IMR-90 (cell line): ENCODE results near the gene NPDC1. TPM values are rescaled to one million over a fixed set of nuclear protein-coding genes. Genes with fewer than 3 reads are reported as not detected.

Source experiments
- ATAC-seq: fragments of 200-7000 bp; cut with Tn5 transposase; 2 replicates; pipeline ENCODE4 v1.9.1; 2020; ENCODE audit warnings: low read depth, mild to moderate bottlenecking, moderate library complexity
- BruUV-seq: library from RNA; stranded (reverse); fragments of 400-500 nt; replicated peaks from 2 replicates; lab custom pipeline; 2021; lab: Mats Ljungman, UMichigan
- CTCF ChIA-PET: fragments of 300-600 bp; formaldehyde crosslinking; extraction: SDS; loops from one replicate; lab custom pipeline; 2021; ENCODE audit warnings: antibody characterized with exemption; lab: Yijun Ruan, JAX
- POLR2A ChIA-PET: fragments of 300-600 bp; sonication (Branson Sonifier 250); formaldehyde crosslinking; loops from one replicate; lab custom pipeline; 2022; ENCODE audit warnings: antibody characterized with exemption; ENCODE audit not compliant: unreplicated experiment; lab: Charles Lee
- DNase-seq: peaks from one replicate; pipeline ENCODE4 v3.0.0; 2013
- H2AFZ ChIP-seq: replicated peaks from 2 replicates; pipeline ENCODE3; 2013; ENCODE audit warnings: low read length, mild to moderate bottlenecking; ENCODE audit not compliant: poor library complexity
- H2AK5ac ChIP-seq: 2 replicates; pipeline ENCODE4 v1.6.1; 2013; ENCODE audit warnings: low read depth, low read length, inconsistent platforms
- H2AK9ac ChIP-seq: replicated peaks from 2 replicates; pipeline ENCODE3; 2013; ENCODE audit warnings: mild to moderate bottlenecking, low read depth, low read length, moderate library complexity; ENCODE audit not compliant: poor library complexity
- H2BK120ac ChIP-seq: 2 replicates; pipeline ENCODE4 v1.6.1; 2013; ENCODE audit warnings: low read depth, low read length, inconsistent platforms
- H2BK15ac ChIP-seq: 3 replicates; pipeline ENCODE4 v1.6.1; 2013; ENCODE audit warnings: low read depth, low read length, inconsistent platforms
- H2BK20ac ChIP-seq: 2 replicates; pipeline ENCODE4 v1.6.1; 2013; ENCODE audit warnings: low read depth, mild to moderate bottlenecking, inconsistent platforms, low read length, moderate library complexity
- H2BK5ac ChIP-seq: 2 replicates; pipeline ENCODE4 v1.6.1; 2013; ENCODE audit warnings: mild to moderate bottlenecking, low read depth, low read length, inconsistent platforms; ENCODE audit not compliant: poor library complexity, severe bottlenecking
- H3K14ac ChIP-seq: replicated peaks from 2 replicates; pipeline ENCODE4 v1.6.1; 2013; ENCODE audit warnings: low read depth, low read length, inconsistent platforms
- H3K18ac ChIP-seq: 2 replicates; pipeline ENCODE4 v1.6.1; 2013; ENCODE audit warnings: low read depth, low read length, control low read depth
- H3K23ac ChIP-seq: 2 replicates; pipeline ENCODE4 v1.6.1; 2013; ENCODE audit warnings: low read depth, low read length, inconsistent platforms
- H3K27ac ChIP-seq: 2 replicates; pipeline ENCODE4 v1.5.1; 2013; ENCODE audit warnings: mild to moderate bottlenecking, control low read depth, low read length; ENCODE audit not compliant: insufficient read depth
- H3K27me3 ChIP-seq: 2 replicates; pipeline ENCODE4 v1.6.1; 2013; ENCODE audit warnings: low read length; ENCODE audit not compliant: control insufficient read depth, insufficient read depth
- H3K36me3 ChIP-seq: 2 replicates; pipeline ENCODE4 v1.6.1; 2013; ENCODE audit warnings: low read length, mixed read lengths; ENCODE audit not compliant: control insufficient read depth, insufficient read depth
- H3K4ac ChIP-seq: 2 replicates; pipeline ENCODE4 v1.6.1; 2013; ENCODE audit warnings: low read depth, low read length, inconsistent platforms
- H3K4me1 ChIP-seq: 2 replicates; pipeline ENCODE4 v1.6.1; 2013; ENCODE audit warnings: low read length, mixed read lengths; ENCODE audit not compliant: control insufficient read depth, insufficient read depth
- H3K4me2 ChIP-seq: 2 replicates; pipeline ENCODE4 v1.6.1; 2013; ENCODE audit warnings: low read depth, mild to moderate bottlenecking, control low read depth, low read length, moderate library complexity
- H3K4me3 ChIP-seq: 2 replicates; pipeline ENCODE4 v1.5.1; 2013; ENCODE audit warnings: low read depth, mild to moderate bottlenecking, control low read depth, low read length, moderate library complexity; ENCODE audit not compliant: insufficient read depth
- H3K56ac ChIP-seq: 2 replicates; pipeline ENCODE4 v1.6.1; 2013; ENCODE audit warnings: low read length, inconsistent platforms; ENCODE audit not compliant: insufficient read depth; ENCODE audit errors: extremely low read depth
- H3K79me1 ChIP-seq, 2 experiments: 2 replicates each; pipeline ENCODE4 v1.6.1; 2013; ENCODE audit warnings: low read length in 2 of 2, inconsistent platforms in 1 of 2, low read depth in 1 of 2
- H3K9ac ChIP-seq: 2 replicates; pipeline ENCODE4 v1.6.1; 2013; ENCODE audit warnings: low read depth, low read length, control low read depth
- H3K9me1 ChIP-seq: 2 replicates; pipeline ENCODE4 v1.6.1; 2013; ENCODE audit warnings: low read length, inconsistent platforms; ENCODE audit not compliant: insufficient read depth
- H3K9me3 ChIP-seq: 2 replicates; pipeline ENCODE4 v1.6.1; 2013; ENCODE audit warnings: low read length; ENCODE audit not compliant: control insufficient read depth, insufficient read depth
- H4K20me1 ChIP-seq: 2 replicates; pipeline ENCODE4 v1.6.1; 2013; ENCODE audit warnings: low read length, inconsistent platforms; ENCODE audit not compliant: insufficient read depth
- H4K5ac ChIP-seq: 2 replicates; pipeline ENCODE4 v1.6.1; 2013; ENCODE audit warnings: mild to moderate bottlenecking, low read depth, low read length, control low read depth
- H4K8ac ChIP-seq, 2 experiments: 2 replicates each; pipeline ENCODE4 v1.6.1; 2013; ENCODE audit warnings: low read depth in 2 of 2, low read length in 2 of 2, control low read depth in 1 of 2, inconsistent platforms in 1 of 2
- H4K91ac ChIP-seq: 2 replicates; pipeline ENCODE4 v1.6.1; 2013; ENCODE audit warnings: low read depth, low read length, inconsistent platforms; ENCODE audit not compliant: insufficient read depth
- BHLHE40 ChIP-seq: fragments of 150-350 bp; IDR thresholded peaks from 2 replicates; pipeline ENCODE4 v1.6.1; 2016; ENCODE audit warnings: mild to moderate bottlenecking, low read depth, low read length
- CEBPB ChIP-seq: IDR thresholded peaks from 2 replicates; pipeline ENCODE4 v1.6.1; 2012; ENCODE audit warnings: low read depth, low read length, improper control_type of control experiment
- CHD1 ChIP-seq: IDR thresholded peaks from 2 replicates; pipeline ENCODE4 v1.6.1; 2012; ENCODE audit warnings: low read depth, low read length, improper control_type of control experiment
- FOS ChIP-seq: fragments of 150-350 bp; IDR thresholded peaks from 2 replicates; pipeline ENCODE4 v1.6.1; 2016; ENCODE audit warnings: low read depth, low read length
- MAFK ChIP-seq: IDR thresholded peaks from 2 replicates; pipeline ENCODE4 v1.6.1; 2012; ENCODE audit warnings: low read depth, low read length, improper control_type of control experiment
- MAZ ChIP-seq: IDR thresholded peaks from 2 replicates; pipeline ENCODE4 v1.6.1; 2012; ENCODE audit warnings: low read depth, mild to moderate bottlenecking, low read length, improper control_type of control experiment, moderate library complexity, borderline replicate concordance
- MXI1 ChIP-seq: IDR thresholded peaks from 2 replicates; pipeline ENCODE4 v1.6.1; 2012; ENCODE audit warnings: low read depth, mild to moderate bottlenecking, low read length, moderate library complexity, borderline replicate concordance
- NFE2L2 ChIP-seq: fragments of 150-350 bp; IDR thresholded peaks from 2 replicates; pipeline ENCODE4 v1.6.1; 2016; ENCODE audit warnings: low read depth, mild to moderate bottlenecking, low read length
- RAD21 ChIP-seq: IDR thresholded peaks from 2 replicates; pipeline ENCODE4 v1.6.1; 2012; ENCODE audit warnings: low read length, improper control_type of control experiment
- RCOR1 ChIP-seq: IDR thresholded peaks from 2 replicates; pipeline ENCODE4 v1.6.1; 2012; ENCODE audit warnings: mild to moderate bottlenecking, low read length, improper control_type of control experiment; ENCODE audit not compliant: insufficient replicate concordance
- RFX5 ChIP-seq: IDR thresholded peaks from 2 replicates; pipeline ENCODE4 v1.8.0; 2012; ENCODE audit warnings: low read depth, mild to moderate bottlenecking, low read length, moderate library complexity
- SMC3 ChIP-seq: fragments of 150-350 bp; IDR thresholded peaks from 2 replicates; pipeline ENCODE4 v1.6.1; 2016; ENCODE audit warnings: low read depth, mild to moderate bottlenecking, antibody characterized with exemption, low read length, moderate library complexity
- WGBS, 2 experiments: methylation state at CpG; one replicate each; pipeline versions ENCODE4 v1.1.5 to v1.1.7; 2013; ENCODE audit warnings: missing lambda C conversion rate in 2 of 2; ENCODE audit not compliant: insufficient read length in 1 of 2; ENCODE audit errors: extremely low coverage in 2 of 2; 5-methylcytosine and 5-hydroxymethylcytosine counted together
- dilution Hi-C: fragments of 300-500 bp; cut with HindIII; formaldehyde crosslinking; loops from one replicate; pipeline ENCODE4 v1.14.3; 2018; ENCODE audit warnings: low sequenced_read_pairs; ENCODE audit not compliant: unreplicated experiment
- in situ Hi-C: fragments of 300-500 bp; cut with MboI; formaldehyde crosslinking; loops from 3 replicates; pipeline ENCODE4 v1.14.3; 2019; ENCODE audit warnings: low sequenced_read_pairs, inconsistent platforms, mixed read lengths
- intact Hi-C: fragments of 100-400 bp; cut with micrococcal nuclease; formaldehyde crosslinking; loops from 2 replicates; pipeline ENCODE4 v1.10.0; 2022
- polyA plus RNA-seq, 3 experiments: library from polyadenylated mRNA; depleted of rRNA; stranded (reverse); fragments of >200 nt; gene quantifications; 2 replicates each; pipeline ENCODE4 v1.2.3, GENCODE V29; 2012; ENCODE audit warnings: low replicate concordance in 1 of 3
- total RNA-seq: library from RNA; depleted of rRNA; stranded (reverse); fragments of >200 nt; gene quantifications from 2 replicates; pipeline ENCODE4 v1.2.3, GENCODE V29; 2012
- TF ChIP-seq, protein P1 (sequence below): fragments of 150-350 bp; IDR thresholded peaks from 2 replicates; pipeline ENCODE4 v1.6.1; 2016; ENCODE audit warnings: low read depth, mild to moderate bottlenecking, low read length, moderate library complexity, borderline replicate concordance
- TF ChIP-seq, protein P2 (sequence below): fragments of 150-350 bp; IDR thresholded peaks from 2 replicates; pipeline ENCODE4 v1.6.1; 2017; ENCODE audit warnings: mild to moderate bottlenecking, antibody characterized with exemption, low read length, low read depth

Gene NPDC1
- total and polyA plus RNA-seq, 2 of the 4 experiments (the other 2 are of a cell fraction), result 2.7 to 58.1 TPM

DNA sequence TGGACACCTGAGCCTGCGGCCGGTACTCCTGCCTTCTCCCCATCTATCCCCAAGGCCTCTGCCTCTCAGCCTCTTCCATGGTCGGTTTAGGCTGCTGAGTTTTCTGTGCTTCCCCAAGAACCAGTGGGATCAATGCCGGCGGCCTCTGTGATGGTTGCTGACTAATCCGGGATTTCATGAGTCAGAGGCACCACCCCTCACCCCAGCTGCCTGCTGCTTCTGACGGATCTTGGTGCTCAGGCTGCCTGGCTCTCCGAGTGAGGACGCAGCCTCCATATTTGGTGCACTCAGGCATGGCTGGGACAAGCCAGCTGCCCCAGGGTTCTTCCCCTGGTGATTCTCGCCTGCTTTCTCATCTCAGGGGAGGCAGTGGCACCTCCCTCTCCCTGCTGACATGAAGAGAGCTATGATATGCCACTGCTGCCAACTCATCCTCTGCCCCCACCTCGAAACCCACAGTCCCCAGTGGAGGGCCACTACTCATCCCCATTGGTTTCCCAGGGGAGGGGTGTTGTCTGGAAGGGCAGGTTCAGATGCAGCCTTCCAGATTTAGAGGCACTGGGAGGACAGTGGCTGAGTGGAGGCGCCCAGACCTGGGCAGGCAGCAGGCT lies 37.5 kb upstream of the NPDC1 start:
- no TSS peak for BruUV-seq
- in situ Hi-C loops (no loop called here), intact Hi-C loops (no loop called here), dilution Hi-C loops (no loop called here)
- Histone ChIP-seq H3K4me1 (peaks cover 15% of the 10 kb centered on the region), H3K4me3 (no peak overlapping the region), H3K4me2 (peak overlapping the region; percentile 29), H3K56ac (peak overlapping the region; percentile 84), H3K79me1 (peaks cover 20 to 57% of the 10 kb centered on the region in 2 experiments), H3K27ac (peak overlapping the region; percentile 85), H3K18ac (peak overlapping the region; percentile 78), H2AK9ac (peak overlapping the region; percentile 98), H3K9ac (no peak overlapping the region), H4K8ac (peak overlapping the region; percentile 65 to 94), H2AFZ (peak overlapping the region; percentile 93), H3K9me1 (peaks cover 6% of the 10 kb centered on the region), H4K5ac (peak overlapping the region; percentile 80), H4K91ac (peak overlapping the region; percentile 95), H2BK120ac (peak overlapping the region; percentile 92), H4K20me1 (peaks cover 9% of the 10 kb centered on the region), H3K4ac (peak overlapping the region; percentile 95), H2BK5ac (peak overlapping the region; percentile 87), H3K14ac (peak overlapping the region; percentile 86), H3K9me3 (no peaks in the 10 kb centered on the region), H2AK5ac (peak overlapping the region; percentile 90), H3K27me3 (no peaks in the 10 kb centered on the region), H3K36me3 (peaks cover 24% of the 10 kb centered on the region; the same call in 1 of the 2 replicates), H2BK15ac (peak overlapping the region; percentile 90; the same call in 2 of the 3 replicates), H3K23ac (peak overlapping the region; percentile 88), H2BK20ac (peak overlapping the region; percentile 91)
- POLR2A ChIA-PET, result no interaction called here
- peak; percentile 54 for ATAC-seq
- 13% methylated on average over 8 of the region's 12 CpGs; no CpG with 5 or more reads in 1 of the 2 experiments for WGBS, 2 experiments
- DNase-seq, result peak; percentile 97
- CTCF ChIA-PET, result interaction anchor here (0.9 to 1.1 kb wide), 2 partner anchors 19 to 153 kb away, joined by 3 read pairs; no protein-coding TSS in a partner anchor
- TF ChIP-seq SMC3 (no peak), CEBPB (no peak), CHD1 (no peak), MAZ (peak; percentile 21; the same call in 1 of the 2 replicates), RCOR1 (peak; percentile 59), FOS (peak; percentile 97), BHLHE40 (peak; percentile 44; the same call in 1 of the 2 replicates), NFE2L2 (peak; percentile 7; the same call in 1 of the 2 replicates), RFX5 (no peak), MAFK (peak; percentile 37), RAD21 (no peak), MXI1 (peak; percentile 61; the same call in 1 of the 2 replicates)
- TF ChIP-seq, protein P1, sequence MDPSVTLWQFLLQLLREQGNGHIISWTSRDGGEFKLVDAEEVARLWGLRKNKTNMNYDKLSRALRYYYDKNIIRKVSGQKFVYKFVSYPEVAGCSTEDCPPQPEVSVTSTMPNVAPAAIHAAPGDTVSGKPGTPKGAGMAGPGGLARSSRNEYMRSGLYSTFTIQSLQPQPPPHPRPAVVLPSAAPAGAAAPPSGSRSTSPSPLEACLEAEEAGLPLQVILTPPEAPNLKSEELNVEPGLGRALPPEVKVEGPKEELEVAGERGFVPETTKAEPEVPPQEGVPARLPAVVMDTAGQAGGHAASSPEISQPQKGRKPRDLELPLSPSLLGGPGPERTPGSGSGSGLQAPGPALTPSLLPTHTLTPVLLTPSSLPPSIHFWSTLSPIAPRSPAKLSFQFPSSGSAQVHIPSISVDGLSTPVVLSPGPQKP, result no peak
- TF ChIP-seq, protein P2, sequence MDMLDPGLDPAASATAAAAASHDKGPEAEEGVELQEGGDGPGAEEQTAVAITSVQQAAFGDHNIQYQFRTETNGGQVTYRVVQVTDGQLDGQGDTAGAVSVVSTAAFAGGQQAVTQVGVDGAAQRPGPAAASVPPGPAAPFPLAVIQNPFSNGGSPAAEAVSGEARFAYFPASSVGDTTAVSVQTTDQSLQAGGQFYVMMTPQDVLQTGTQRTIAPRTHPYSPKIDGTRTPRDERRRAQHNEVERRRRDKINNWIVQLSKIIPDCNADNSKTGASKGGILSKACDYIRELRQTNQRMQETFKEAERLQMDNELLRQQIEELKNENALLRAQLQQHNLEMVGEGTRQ, result no peak
